Fibroblast of upper back skin (primary cell): ENCODE data around the gene TUBA1C.
"Not testable (repeated sequence)": the region's sequence is repeated elsewhere in the genome, so short reads cannot be mapped to it uniquely, and the experiment has no call there.

ENCODE experiments used
- DNase-seq: peaks from one replicate; pipeline ENCODE4 v3.0.0-alpha.2; 2013

The TUBA1C gene

DNA sequence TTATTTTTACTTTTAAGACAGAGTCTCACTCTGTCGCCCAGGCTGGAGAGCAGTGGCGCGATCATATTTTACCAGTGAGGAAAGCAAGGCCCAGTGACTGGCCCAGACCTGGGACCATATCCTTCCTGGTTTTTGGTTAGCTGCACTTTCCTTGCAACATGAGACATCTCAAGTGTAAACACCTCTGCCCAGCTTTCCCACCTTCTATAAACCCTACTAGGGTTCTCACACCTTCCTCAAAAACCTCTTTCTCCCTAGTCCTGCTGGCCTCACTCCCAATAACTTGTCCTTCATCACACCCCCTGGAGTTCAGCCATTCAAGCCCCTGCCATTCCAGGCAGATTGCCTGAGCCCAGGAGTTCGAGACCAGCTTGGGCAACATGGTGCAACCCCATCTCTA, 19.8 kb downstream of the TUBA1C start:
- no peak for DNase-seq

DNA sequence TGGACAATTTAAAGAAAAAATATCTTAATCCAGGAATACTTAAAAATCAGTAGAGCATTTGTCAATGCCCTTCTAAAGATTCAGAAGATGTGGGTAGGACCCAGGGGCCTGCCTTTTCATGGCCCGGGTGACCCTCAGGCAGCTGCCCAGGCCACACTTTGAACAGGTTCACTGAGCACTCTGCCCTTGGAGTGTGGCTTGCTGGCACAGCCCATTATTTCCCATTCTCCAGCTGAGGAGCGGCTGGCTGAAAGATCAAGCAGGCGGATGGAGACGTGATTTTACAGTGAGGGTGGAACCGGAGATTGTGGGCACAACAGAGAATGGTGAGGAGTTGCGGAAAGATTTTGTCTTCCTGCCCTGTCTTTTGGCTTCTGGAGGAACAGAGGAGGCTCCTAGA, 23.0 kb downstream of the TUBA1C start:
- DNase-seq, result no peak

DNA sequence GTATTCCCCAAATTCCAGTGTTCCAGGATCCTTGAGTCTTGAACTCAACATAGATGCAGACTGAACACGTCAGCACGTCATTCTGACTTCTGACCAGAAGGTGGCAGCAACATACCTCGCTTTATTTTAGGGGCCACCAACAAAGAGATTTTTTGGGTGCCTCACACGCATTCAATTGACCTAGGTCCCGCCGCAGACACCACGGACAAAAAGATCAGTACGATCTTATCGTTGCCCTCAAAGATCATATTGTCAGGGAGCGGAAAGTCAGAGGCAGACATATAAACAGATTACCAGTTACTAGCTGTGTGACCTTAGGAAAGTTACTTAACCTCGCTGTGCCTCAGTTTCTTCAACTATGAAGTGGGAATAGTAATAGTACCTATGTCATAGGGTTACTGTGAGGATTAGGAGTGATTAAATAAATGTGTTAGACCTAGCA, 23.6 kb downstream of the TUBA1C start:
- peak; percentile 52 for DNase-seq

DNA sequence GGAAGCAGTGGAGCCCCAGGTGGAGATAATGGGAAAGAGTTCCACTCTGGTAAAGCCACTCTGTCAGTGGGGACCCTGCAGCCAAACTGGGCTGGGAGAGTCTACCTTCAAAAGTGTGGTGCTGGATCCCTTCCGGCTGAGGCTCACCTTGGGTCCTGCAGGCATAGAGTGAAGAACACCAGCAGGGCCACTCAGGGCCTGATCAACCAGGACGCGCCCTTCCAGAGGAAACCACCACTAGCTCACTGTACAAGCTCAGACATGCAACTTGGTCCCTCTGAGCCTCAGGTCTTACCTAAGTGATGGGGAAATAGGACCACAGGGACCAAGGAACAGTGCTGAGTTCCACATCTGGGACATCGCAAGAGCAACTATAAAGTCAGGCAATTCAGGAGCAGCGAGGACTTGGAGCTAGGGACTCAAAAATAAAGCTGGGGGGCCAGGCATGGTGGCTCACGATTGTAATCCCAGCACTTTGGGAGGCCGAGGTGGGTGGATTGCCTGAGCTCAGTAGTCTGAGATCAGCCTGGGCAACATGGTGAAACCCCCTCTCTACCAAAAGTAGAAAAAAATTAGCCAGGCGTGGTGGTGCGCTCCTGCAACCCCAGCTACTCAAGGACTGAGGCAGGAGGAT, 24.2 kb downstream of the TUBA1C start:
- no peak for DNase-seq

DNA sequence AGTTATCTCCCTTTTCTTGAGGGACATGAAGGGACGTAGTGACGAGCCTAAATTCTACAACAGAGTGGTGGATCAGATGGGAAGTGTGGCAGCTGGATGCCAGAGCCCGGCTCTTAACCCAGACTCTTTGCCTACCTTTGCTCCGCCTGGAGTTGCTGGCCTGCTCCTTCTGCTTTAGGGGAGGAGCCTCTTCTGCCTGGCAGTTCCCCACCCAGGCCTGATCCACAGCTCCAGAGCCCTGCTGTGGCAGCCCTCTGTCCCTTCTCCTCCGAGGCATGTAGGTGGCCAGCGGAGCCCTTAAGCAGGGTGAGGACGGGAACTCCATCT, 27.8 kb downstream of the TUBA1C start:
- DNase-seq, result no peak

DNA sequence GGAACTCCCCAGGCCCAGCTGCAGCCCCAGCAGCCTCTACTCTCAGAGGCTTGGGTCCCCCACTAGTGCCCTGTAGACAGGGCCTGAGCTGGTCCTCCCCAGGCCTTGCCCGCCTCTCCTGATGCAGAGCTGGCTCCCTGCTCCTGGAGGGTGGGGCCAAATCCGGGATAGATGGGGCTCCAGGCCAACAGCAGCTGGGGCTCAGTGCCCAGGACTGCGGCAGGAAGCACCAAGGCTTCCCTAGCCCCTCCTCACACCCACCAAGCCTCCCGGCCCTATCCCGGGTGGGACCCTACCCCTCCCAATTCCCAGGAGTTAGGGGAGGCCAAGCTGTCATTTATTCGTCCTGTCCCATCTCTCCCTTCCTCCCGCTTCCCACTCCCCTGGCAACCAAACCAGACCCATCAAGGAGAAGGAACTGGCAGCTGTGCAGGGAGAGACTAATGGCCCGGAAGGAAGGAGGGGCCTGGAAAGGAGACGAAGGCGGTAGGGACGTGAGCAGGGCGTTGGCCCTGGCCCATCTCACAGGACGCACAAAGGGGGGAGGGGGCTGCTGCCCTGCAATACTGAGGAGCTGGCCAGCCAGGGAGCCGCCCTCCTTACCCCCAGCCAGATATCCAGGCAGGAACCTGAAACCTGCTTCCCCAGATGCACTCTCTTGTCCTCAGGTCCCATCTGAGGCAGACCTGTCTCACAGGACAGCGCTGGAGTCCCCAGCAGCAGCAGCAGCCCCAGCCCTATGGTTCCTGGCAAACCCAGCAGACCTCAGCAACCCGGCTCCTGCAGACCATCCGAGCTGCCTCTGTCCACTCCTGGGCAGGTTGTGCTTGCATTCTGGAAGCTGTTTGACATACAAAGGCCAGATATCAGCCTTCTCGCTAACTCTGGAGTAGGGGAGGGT, 28.4 kb downstream of the TUBA1C start:
- DNase-seq, result no peak

DNA sequence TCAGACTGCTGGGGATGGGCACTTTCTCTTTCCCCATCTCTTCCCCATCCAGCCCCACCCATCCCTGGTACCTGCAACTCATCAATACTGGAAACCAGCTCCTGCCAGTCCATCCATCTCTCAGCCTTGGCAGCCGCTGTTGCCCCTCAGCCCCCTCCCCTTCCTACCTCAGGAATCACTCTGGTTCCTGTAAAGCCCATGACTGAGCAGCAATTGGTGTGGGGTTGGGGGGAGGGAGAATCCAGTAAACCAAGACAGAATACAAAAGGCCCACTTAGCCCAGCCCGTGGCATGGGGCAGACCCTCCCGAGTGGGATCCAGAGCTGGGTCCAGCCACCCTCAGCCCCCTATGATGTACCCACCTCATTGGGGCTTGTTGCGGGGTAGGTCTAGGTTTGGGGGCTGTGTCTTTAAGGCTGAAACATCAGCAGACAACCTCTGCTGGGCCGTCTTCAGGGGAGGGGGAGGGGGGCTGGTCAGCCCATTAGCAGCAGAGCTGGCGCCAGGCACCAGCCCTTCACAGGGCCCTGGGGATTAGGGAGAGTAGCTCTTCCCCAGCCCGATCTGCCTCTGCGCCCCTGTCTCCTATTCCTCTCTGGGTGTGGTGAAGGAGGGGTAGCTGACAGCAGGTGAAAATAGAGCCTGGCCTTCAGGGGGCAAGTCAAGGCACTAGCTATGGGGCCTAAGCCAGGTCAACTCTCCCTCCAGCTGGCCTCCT, 29.4 kb downstream of the TUBA1C start:
- no peak for DNase-seq

DNA sequence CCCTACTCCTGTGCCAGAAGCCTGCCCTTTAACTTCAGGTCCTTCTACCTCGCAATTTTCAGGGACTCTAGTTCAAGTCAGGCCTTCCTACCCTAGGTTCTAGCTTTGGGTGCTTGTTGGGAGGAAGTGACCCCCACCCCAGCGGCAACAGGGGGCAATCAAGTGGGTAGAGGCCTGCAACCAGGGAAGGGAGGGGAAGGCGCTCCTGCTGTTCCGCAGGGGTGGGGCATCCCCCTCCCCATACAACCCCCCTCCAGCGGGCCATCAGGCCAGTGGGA, 29.9 kb downstream of the TUBA1C start:
- no peak for DNase-seq

DNA sequence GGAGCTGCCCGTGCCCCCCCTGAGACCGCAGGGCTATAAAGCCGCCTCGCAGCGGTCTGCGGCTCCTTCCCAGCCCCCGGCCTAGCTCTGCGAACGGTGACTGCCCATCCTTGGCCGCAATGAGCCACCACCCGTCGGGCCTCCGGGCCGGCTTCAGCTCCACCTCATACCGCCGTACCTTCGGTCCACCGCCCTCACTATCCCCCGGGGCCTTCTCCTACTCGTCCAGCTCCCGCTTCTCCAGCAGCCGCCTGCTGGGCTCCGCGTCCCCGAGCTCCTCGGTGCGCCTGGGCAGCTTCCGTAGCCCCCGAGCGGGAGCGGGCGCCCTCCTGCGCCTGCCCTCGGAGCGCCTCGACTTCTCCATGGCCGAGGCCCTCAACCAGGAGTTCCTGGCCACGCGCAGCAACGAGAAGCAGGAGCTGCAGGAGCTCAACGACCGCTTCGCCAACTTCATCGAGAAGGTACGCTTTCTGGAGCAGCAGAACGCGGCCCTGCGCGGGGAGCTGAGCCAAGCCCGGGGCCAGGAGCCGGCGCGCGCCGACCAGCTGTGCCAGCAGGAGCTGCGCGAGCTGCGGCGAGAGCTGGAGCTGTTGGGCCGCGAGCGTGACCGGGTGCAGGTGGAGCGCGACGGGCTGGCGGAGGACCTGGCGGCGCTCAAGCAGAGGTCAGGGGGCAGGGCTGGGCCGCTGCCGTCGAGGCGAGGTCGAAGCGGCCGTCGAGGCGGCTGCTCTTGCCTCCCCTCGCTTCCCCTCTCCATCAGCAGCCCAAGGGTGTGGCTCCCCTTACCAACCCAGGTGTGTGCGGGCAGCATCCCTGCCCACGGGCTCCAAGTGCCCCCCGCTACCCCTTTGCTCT, 30.4 kb downstream of the TUBA1C start, which contains the start of gene PRPH:
Gene PRPH, plus strand, starts transcription at position 66 of the 855 bp plus-strand sequence. Its CDS starts 54 bp downstream, at position 120.
- no peak for DNase-seq

DNA sequence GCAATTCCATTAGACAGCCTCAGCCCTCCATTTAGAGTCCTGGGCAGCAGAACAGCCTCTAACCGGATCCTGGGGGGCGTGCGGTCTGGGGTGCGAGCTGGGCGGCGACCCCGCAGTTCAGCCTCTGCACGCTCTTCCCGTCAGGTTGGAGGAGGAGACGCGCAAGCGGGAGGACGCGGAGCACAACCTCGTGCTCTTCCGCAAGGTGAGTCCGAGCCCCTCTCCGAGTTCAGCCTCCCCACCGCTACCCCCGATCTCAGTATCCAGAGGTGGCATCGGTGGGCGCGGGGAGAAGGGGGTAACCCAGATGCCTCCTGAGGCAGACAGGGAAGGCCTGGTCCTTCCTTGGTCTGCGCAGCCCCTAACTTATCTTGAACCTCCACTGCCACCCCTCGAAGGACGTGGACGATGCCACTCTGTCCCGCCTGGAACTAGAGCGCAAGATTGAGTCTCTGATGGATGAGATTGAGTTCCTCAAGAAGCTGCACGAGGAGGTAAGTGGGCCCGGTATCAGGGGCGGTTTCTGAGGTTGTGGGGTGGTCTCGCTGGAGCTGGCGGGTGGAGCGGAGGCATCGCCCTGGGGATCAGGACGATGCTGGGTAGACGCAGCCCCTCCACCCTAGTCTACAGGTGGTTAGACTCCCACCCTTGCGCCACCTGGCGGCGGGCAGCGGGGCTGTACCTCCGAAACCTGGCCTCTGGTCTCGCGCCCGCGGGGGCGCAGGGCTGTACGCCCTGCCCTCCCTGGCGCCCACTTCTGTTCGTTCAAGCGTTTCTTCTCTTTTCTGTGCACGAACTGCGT, 31.4 kb downstream of the TUBA1C start:
- DNase-seq, result no peak

DNA sequence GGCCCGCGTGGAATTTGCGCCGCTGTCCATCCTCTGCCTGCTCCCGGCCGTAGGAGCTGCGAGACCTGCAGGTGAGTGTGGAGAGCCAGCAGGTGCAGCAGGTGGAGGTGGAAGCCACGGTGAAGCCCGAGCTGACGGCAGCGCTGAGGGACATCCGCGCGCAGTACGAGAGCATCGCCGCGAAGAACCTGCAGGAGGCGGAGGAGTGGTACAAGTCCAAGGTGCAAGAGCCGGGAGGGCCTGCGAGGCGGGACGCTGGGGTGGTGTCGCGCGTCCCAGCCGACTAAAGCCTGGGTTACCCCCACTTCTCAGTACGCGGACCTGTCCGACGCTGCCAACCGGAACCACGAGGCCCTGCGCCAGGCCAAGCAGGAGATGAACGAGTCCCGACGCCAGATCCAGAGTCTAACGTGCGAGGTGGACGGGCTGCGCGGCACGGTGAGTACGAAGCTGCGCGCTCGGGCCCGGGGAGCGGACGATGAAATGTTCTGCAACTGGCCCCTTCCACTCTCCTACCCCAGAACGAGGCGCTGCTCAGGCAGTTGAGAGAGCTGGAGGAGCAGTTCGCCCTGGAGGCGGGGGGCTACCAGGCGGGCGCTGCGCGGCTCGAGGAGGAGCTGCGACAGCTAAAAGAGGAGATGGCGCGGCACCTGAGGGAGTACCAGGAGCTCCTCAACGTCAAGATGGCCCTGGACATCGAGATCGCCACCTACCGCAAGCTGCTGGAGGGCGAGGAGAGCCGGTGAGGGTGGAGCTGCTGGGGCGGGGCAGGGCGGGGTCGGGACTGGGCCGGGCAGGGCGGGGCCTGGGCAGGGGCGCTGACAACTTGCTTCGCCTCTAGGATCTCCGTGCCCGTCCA, 32.2 kb downstream of the TUBA1C start:
- no peak for DNase-seq

DNA sequence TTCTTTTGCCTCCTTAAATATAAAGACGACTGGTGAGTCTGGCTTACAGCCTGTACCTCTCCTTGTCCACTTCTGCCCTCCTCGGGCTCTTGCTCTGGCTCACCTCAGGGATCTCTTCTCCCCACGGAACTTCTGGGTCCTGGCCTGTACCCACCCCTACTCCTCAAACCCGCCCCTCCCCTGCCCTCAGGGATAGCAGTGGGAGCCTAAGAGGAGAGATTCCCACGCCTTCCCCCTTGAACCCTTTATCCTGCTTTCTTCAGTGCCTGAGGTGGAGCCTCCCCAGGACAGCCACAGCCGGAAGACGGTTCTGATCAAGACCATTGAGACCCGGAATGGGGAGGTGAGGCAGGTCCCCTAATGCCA, 32.8 kb downstream of the TUBA1C start:
- no peak for DNase-seq

DNA sequence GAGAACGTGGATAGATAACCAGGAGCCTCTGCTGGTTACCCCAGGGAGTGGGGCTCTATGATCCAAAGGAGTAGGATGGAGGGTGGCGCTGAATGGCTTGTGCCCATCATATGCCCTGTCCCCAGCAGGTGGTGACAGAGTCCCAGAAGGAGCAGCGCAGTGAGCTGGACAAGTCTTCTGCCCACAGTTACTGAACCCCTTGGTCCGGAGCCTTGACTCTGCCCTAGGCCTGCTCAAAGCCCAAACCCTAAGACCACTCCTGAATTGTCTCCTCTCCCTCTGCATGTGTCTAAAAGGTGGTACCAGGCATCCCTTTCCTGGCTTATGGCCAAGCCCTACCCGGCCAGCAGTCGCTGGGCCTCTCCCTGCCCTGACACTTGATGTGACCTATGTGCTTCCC, 33.3 kb downstream of the TUBA1C start:
- no peak for DNase-seq

DNA sequence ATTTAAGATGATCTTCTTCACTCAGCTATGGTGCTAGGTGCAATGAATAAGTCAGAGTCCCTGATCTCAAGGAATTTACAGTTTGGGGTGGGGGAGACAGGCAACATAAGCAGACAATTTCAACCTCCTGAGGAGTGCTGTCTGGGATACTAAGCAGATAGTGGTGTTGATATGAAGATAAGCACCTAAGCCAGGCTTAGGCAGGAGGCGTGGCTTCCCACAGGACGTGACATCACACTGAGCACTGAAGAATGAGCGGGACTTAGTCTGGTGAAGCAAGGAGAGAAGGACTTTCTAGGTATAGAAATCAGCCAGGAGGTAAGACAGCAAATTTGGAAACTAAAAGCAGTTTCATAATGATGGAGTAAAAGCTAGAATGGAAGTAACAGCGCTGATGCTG, 36.9 kb downstream of the TUBA1C start:
- DNase-seq, result no peak

DNA sequence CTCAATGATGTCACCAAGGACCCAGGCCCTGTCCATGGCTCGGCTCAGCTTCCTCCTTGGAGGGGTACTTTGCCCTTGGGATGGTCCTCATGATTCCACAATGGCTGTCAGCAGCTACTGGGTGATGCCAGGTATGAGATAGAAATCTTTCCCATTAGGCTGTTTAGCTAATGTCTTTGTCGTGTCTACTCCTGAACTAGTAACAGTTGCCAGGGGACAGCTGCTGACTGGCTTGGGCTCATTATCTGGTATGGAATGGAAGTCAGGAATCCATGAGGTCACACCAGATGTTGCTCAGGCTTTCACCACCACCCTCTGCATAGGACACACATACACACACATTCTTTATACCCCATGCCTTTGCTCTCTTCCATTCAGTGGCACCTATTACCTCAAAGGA, 39.3 kb downstream of the TUBA1C start:
- DNase-seq, result peak; percentile 34

DNA sequence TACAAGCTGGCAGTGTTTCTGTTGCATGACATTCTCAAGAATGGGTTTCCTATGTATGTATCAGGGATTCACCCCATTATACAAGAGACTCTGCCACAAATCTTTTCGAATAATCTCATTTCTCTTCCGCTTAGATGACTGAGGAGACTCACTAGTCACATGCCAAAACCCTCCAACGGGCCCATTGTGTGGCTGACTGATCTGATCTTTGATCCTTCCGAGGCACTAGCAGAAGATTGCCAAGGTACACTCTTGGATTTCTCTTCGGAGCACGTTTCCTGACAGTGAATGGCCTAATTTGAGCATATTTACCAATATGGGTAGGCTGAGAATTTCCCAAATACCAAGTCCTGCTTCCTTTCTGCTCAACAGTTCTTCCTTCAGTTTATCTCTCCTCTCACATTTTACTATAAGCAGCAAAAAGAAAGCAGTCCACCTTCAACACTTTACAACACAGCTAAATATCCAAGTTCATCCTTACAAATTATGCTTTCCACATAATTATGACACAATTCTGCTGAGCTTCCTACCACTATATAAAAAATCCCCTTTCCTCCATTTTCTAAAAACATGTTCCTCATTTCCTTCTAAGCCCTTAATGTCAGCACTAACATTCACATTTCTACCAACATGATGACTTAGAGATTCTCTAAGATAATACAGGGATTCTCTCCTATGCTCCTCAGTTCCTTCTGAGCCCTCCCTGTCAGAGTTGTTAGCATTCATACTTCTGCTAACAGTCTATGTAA, 41.1 kb downstream of the TUBA1C start:
- no peak for DNase-seq

DNA sequence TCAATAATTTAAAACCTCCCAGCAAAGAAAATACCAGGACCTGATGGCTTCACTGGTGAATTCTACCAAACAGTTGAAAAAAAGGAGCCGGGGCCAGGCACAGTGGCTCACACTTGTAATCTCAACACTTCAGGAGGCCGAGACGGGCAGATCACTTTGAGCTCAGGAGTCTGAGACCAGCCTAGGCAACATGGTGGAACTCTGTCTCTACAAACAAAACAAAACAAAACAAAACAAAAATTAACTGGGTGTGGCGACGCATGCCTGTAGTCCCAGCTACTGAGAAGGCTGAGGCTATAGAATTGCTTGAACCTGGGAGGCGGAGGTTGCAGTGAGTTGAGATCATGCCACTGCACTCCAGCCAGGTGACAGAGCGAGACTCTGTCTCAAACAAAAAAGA, 44.5 kb downstream of the TUBA1C start:
- no peak for DNase-seq

DNA sequence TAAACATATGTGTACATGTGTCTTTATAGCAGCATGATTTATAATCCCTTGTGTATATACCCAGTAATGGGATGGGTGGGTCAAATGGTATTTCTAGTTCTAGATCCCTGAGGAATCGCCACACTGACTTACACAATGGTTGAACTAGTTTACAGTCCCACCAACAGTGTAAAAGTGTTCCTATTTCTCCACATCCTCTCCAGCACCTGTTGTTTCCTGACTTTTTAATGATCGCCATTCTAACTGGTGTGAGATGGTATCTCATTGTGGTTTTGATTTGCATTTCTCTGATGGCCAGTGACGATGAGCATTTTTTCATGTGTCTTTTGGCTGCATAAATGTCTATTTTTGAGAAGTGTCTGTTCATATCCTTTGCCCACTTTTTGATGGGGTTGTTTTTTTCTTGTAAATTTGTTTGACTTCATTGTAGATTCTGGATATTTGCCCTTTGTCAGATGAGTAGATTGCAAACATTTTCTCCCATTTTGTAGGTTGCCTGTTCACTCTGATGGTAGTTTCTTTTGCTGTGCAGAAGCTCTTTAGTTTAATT, 45.6 kb downstream of the TUBA1C start:
- DNase-seq, result not testable (repeated sequence)

DNA sequence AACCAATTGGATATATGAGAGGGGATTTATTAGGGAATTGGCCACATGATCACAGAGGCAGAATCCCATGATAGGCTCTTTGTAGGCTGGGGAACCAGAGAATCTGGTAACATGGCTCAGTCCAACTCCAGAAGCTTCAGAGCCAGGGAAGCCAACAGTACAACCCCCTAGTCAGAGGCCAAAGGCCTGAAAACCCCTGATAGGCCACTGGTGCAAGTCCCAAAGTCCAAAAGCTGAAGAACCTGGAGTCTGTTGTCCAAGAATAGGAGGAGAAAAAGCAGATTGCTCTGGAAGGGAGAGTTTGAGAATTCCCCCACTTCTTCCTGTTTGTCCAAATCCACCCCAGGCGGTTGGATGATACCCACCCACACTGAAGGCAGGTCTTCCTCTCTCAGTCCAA, 49.9 kb downstream of the TUBA1C start:
- no peak for DNase-seq

DNA sequence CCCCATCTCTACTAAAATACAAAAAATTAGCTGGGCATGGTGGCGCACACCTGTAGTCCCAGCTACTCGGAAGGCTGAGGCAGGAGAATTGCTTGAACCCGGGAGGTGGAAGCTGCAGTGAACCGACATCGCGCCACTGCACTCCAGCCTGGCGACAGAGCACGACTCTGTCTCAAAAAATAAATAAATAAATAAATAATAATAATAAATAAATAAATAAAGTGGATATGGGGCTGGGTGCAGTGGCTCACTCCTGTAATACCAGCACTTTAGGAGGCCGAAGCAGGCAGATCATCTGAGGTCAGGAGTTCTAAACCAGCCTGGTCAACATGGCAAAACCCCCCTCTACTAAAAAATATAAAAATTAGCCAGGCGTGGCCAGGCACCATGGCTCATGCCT, 52.2 kb downstream of the TUBA1C start:
- not testable (repeated sequence) for DNase-seq
